Activated CD4-positive, alpha-beta T cell treated with anti-CD3 and anti-CD28 coated beads, Interleukin-2, amount 10 ng/mL, durations not matched to agents 7 days and 5 days (primary cell): ENCODE data around the gene PARVG. TPM values are rescaled to one million over a fixed set of nuclear protein-coding genes. Genes with fewer than 3 reads are reported as not detected.

Experiments used
- CTCF ChIA-PET: fragments of 350-600 bp; sonication (Branson Sonifier 250); formaldehyde crosslinking; loops from one replicate; lab custom pipeline; 2021; ENCODE audit warnings: antibody characterized with exemption; lab: Charles Lee
- POLR2A ChIA-PET: fragments of 350-600 bp; sonication (Branson Sonifier 250); formaldehyde crosslinking; loops from one replicate; lab custom pipeline; 2021; ENCODE audit warnings: antibody characterized with exemption; lab: Charles Lee
- DNase-seq: peaks from one replicate; pipeline ENCODE4 v3.0.0-alpha.2; 2020
- H3K27ac Mint-ChIP-seq: one replicate; pipeline ENCODE4 v1.8.0; 2021; ENCODE audit warnings: mild to moderate bottlenecking, moderate library complexity, mixed read lengths
- H3K27me3 Mint-ChIP-seq: one replicate; pipeline ENCODE4 v1.8.0; 2021; ENCODE audit warnings: mixed read lengths
- H3K36me3 Mint-ChIP-seq: one replicate; pipeline ENCODE4 v1.8.0; 2021; ENCODE audit warnings: low read depth, mixed read lengths
- H3K4me1 Mint-ChIP-seq: one replicate; pipeline ENCODE4 v1.8.0; 2021; ENCODE audit warnings: mixed read lengths
- H3K4me3 Mint-ChIP-seq: one replicate; pipeline ENCODE4 v1.8.0; 2021; ENCODE audit warnings: mild to moderate bottlenecking, moderate library complexity, mixed read lengths
- H3K9me3 Mint-ChIP-seq: one replicate; pipeline ENCODE4 v1.8.0; 2021; ENCODE audit warnings: mixed read lengths
- total RNA-seq, 2 experiments: library from RNA; stranded (reverse); gene quantifications; one replicate each; pipeline ENCODE4 v1.2.3, GENCODE V29; 2021

PARVG gene
- total RNA-seq, 2 experiments from 2014 or later: 146 to 158 TPM

DNA sequence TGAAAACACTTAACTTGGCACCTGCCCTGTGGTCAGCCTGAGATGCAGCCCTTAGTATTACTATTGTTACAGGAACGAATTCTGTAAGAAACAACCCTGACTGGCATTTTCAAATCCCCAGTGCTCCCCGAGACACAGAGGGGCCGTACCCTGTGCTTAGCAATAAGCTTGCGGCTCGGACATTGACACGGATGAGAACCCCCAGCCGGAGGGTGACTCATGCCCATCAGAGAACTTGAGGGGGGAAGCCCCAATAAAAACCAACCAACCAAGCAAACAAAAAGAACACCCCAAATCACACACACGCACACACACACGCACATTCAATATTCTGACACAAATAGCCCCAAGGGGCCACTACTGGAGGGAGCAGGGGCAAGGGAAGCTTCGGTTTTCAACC is 68.2 kb downstream of the PARVG start:
- H3K27ac Mint-ChIP-seq: no peak overlapping the region
- peaks cover 4% of the 10 kb centered on the region for H3K9me3 Mint-ChIP-seq
- ChIA-PET CTCF (no interaction called here), POLR2A (no interaction called here)
- no peak for DNase-seq
- peaks cover 11% of the 10 kb centered on the region for H3K27me3 Mint-ChIP-seq
- H3K36me3 Mint-ChIP-seq: no peaks in the 10 kb centered on the region
- no peaks in the 10 kb centered on the region for H3K4me1 Mint-ChIP-seq
- H3K4me3 Mint-ChIP-seq: no peak overlapping the region

DNA sequence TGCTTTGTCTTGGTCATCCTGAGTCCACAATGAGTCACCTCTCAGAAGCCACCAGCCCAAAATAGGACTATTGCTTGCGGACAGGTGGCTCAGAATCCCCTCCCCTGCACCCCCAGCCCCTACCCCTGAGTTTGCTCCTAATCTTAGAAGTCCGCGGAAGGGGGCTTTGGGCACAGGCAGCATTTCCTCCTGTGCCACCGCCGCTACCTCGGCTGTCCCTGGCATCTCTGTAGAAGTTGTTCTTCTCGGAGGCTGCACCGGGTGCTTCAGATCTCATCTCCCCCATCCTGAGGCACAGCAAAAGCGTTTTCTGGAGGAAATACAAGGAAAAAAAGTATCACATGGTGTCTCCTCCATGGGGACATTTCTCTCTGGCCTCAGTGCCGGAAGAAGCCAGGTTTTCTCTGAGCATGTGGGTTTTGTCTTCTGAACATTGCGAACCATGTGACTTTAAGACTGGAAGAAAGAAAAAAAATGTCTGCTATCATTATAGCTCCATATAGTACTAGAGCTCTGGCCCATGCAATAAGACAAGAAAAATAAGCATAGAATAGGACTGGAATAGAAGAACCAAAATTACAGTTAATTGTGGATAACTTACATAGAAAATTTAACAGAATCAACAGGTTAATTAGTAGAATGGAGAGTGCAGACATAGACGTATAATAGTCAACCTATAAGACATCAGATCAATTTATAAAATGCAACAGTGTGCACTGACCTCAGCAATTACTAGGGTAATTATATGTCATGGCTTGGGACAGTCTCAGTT is 68.8 kb downstream of the PARVG start:
- Mint-ChIP-seq H3K27me3 (peaks cover 13% of the 10 kb centered on the region), H3K4me1 (no peaks in the 10 kb centered on the region), H3K9me3 (peaks cover 4% of the 10 kb centered on the region), H3K4me3 (no peak overlapping the region), H3K36me3 (no peaks in the 10 kb centered on the region), H3K27ac (no peak overlapping the region)
- ChIA-PET CTCF (no interaction called here), POLR2A (no interaction called here)
- DNase-seq: no peak

DNA sequence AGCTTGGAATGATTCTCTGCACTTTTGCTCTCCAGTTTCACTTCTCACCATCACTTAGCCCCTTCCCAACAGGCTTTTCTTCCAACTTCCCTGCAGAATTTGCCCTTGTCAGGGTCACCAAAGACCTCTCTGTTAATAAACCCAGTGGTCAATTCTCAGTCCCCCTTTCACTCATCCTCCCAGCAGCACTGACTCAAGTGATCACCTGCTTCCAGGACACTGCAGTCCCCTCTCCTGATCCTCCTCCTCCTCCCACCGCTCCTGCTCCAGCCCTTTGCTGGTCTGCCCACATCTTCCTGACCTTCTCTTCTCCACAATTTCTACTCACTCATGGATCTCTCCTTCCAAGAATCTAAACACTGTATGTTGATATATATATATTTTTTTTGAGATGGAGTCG is 74.1 kb downstream of the PARVG start:
- H3K4me3 Mint-ChIP-seq: no peak overlapping the region
- H3K27me3 Mint-ChIP-seq: peaks cover 36% of the 10 kb centered on the region
- H3K9me3 Mint-ChIP-seq: peaks cover under 1% of the 10 kb centered on the region
- no peak overlapping the region for H3K27ac Mint-ChIP-seq
- CTCF ChIA-PET: no interaction called here
- DNase-seq: no peak
- H3K4me1 Mint-ChIP-seq: peaks cover 11% of the 10 kb centered on the region
- POLR2A ChIA-PET: no interaction called here
- no peaks in the 10 kb centered on the region for H3K36me3 Mint-ChIP-seq

DNA sequence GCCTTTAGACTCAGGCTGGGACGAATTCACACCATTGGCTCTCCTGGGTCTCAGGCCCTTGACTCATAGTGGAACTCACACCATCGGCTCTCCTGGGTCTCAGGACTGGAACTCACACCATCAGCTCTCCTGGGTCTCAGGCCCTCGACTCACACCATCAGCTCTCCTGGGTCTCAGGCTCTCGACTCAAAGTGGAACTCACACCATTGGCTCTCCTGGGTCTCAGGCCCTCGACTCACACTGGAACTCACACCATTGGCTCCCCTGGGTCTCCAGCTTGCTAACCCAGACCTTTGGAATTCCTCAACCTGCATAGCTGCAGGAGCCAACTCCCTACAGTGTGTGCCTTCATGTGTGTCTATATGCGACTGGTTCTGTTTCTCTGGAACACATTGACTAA is 75.4 kb downstream of the PARVG start:
- Mint-ChIP-seq H3K36me3 (no peaks in the 10 kb centered on the region), H3K9me3 (no peaks in the 10 kb centered on the region), H3K4me3 (no peak overlapping the region), H3K27ac (no peak overlapping the region), H3K27me3 (peaks cover 33% of the 10 kb centered on the region), H3K4me1 (peaks cover 16% of the 10 kb centered on the region)
- CTCF ChIA-PET: no interaction called here
- POLR2A ChIA-PET: no interaction called here
- no peak for DNase-seq

DNA sequence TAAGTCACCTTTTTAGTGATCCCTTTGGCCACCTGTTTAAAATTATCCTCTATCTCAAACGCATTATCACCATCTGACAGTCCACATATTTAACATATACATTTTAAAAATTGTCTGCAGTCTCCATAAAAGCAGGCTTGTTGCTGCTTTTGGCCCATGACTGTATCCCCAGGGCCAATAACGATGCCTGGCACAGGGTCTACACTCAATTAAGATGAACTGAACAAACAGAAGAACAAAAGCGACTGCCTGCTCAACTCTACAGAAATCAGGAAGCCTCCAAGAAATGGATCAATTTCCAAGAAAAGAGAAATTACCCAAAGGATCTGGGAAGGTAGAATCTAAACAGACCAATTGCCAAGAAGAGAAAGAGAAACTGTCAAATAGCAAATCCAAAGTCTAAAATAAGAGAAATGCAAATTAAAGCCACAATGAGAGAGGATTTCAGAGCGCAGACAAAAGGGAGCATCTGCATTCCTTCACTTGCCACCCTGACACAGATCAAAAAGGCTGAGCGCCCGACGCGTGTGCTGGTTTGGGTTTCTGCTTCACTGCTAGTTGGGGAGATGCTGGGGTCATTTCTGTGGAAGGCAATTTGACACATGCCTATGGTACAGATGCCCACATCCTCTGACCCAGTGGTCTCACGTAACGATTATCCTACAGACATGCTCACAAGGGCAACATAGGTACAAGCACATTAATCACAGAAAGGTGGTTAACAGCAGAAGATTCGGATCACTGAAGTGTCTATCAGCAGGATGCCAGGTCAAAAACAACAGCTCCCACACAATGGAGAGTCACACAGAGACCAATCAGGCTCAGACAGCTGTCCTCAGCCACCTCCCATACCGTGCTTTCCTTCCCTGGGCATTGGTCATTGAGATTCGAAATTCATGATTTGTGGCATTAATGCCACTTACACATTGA is 76.1 kb downstream of the PARVG start:
- Mint-ChIP-seq H3K27me3 (peaks cover 30% of the 10 kb centered on the region), H3K4me3 (no peak overlapping the region), H3K4me1 (peaks cover 18% of the 10 kb centered on the region), H3K27ac (no peak overlapping the region), H3K9me3 (no peaks in the 10 kb centered on the region), H3K36me3 (no peaks in the 10 kb centered on the region)
- CTCF ChIA-PET: no interaction called here
- POLR2A ChIA-PET: no interaction called here
- DNase-seq: no peak

Other genes starting within 250 kb of the PARVG start
- gene SAMM50, start 225.5 kb upstream of the PARVG start, total RNA-seq: 10 to 100 TPM; 46.8 to 50.9 TPM
- 10 to 100 TPM; 18.2 to 19.2 TPM for gene PARVB, start 156.6 kb upstream of the PARVG start, total RNA-seq
- gene SHISAL1, start 132.0 kb downstream of the PARVG start, total RNA-seq: not detected